Measurements from ENCODE around the gene DPH3. TPM values are rescaled to one million over a fixed set of nuclear protein-coding genes. Genes with fewer than 3 reads are reported as not detected.

Gene DPH3
- total and polyA plus RNA-seq, 2 experiments from 2014 or later, result 36.9 to 51.8 TPM

GRCh38 chr3:16290007-16290826, 25.5 kb upstream of the DPH3 start:
- no peaks in the 10 kb centered on the region for H3K9me3 ChIP-seq (ENCODE audit: low read depth)
- no peak overlapping the region for H3K4me3 ChIP-seq
- H3K27me3 ChIP-seq, result no peaks in the 10 kb centered on the region
- H3K27ac ChIP-seq, result no peak overlapping the region
- H3K9me2 ChIP-seq (replicated peaks; ENCODE audit: insufficient read depth), result no peaks in the 10 kb centered on the region
- no peak overlapping the region for H3K4me2 ChIP-seq
- TF ChIP-seq EZH2phosphoT487 (IDR thresholded peaks at IDR 0.05; ENCODE audit: low read depth, severe bottlenecking, unreplicated experiment), result no peak
- TF ChIP-seq CTCF (IDR thresholded peaks at IDR 0.05; ENCODE audit: poor library complexity), result peak; percentile 96
- no peaks in the 10 kb centered on the region for H3K4me1 ChIP-seq (ENCODE audit: insufficient read depth)
- H3K79me2 ChIP-seq, result no peaks in the 10 kb centered on the region
- 69% methylated on average over 3 of the region's 3 CpGs for WGBS (ENCODE audit: low lambda C conversion rate, missing lambda C conversion rate)
- DNase-seq (ENCODE audit: low spot score), result peak; percentile 63
- no peaks in the 10 kb centered on the region for H4K20me1 ChIP-seq (ENCODE audit: insufficient read depth, poor library complexity, severe bottlenecking)
- no peak overlapping the region for H2AFZ ChIP-seq
- H3K36me3 ChIP-seq (replicated peaks; ENCODE audit: insufficient read depth, low read depth), result no peaks in the 10 kb centered on the region

GRCh38 chr3:16289144-16289889, 24.6 kb upstream of the DPH3 start:
- H3K36me3 ChIP-seq (replicated peaks; ENCODE audit: insufficient read depth, low read depth), result no peaks in the 10 kb centered on the region
- no peaks in the 10 kb centered on the region for H3K27me3 ChIP-seq
- no peaks in the 10 kb centered on the region for H3K79me2 ChIP-seq
- no peaks in the 10 kb centered on the region for H4K20me1 ChIP-seq (ENCODE audit: insufficient read depth, poor library complexity, severe bottlenecking)
- no peaks in the 10 kb centered on the region for H3K9me3 ChIP-seq (ENCODE audit: low read depth)
- H3K4me2 ChIP-seq, result no peak overlapping the region
- no peak overlapping the region for H3K27ac ChIP-seq
- no peaks in the 10 kb centered on the region for H3K4me1 ChIP-seq (ENCODE audit: insufficient read depth)
- DNase-seq (ENCODE audit: low spot score), result no peak
- H3K4me3 ChIP-seq, result no peak overlapping the region
- H3K9me2 ChIP-seq (replicated peaks; ENCODE audit: insufficient read depth), result no peaks in the 10 kb centered on the region
- TF ChIP-seq EZH2phosphoT487 (IDR thresholded peaks at IDR 0.05; ENCODE audit: low read depth, severe bottlenecking, unreplicated experiment) (no peak), CTCF (IDR thresholded peaks at IDR 0.05; ENCODE audit: poor library complexity) (no peak), EZH2 (IDR thresholded peaks at IDR 0.05; ENCODE audit: borderline replicate concordance) (no peak)
- 98% methylated on average over 2 of the region's 2 CpGs for WGBS (ENCODE audit: low lambda C conversion rate, missing lambda C conversion rate)
- no peak overlapping the region for H2AFZ ChIP-seq

GRCh38 chr3:16288664-16289063, 23.9 kb upstream of the DPH3 start:
- H3K4me2 ChIP-seq, result no peak overlapping the region
- H3K27ac ChIP-seq, result no peak overlapping the region
- H3K27me3 ChIP-seq, result no peaks in the 10 kb centered on the region
- H3K79me2 ChIP-seq, result no peaks in the 10 kb centered on the region
- H3K4me3 ChIP-seq, result no peak overlapping the region
- H4K20me1 ChIP-seq (ENCODE audit: insufficient read depth, poor library complexity, severe bottlenecking), result no peaks in the 10 kb centered on the region
- TF ChIP-seq CTCF (IDR thresholded peaks at IDR 0.05; ENCODE audit: poor library complexity) (no peak), EZH2 (IDR thresholded peaks at IDR 0.05; ENCODE audit: borderline replicate concordance) (no peak), EZH2phosphoT487 (IDR thresholded peaks at IDR 0.05; ENCODE audit: low read depth, severe bottlenecking, unreplicated experiment) (no peak)
- 100% methylated on average over 1 of the region's 1 CpG for WGBS (ENCODE audit: low lambda C conversion rate, missing lambda C conversion rate)
- H3K36me3 ChIP-seq (replicated peaks; ENCODE audit: insufficient read depth, low read depth), result no peaks in the 10 kb centered on the region
- H3K9me2 ChIP-seq (replicated peaks; ENCODE audit: insufficient read depth), result no peaks in the 10 kb centered on the region
- H3K4me1 ChIP-seq (ENCODE audit: insufficient read depth), result no peaks in the 10 kb centered on the region
- no peak for DNase-seq (ENCODE audit: low spot score)
- no peaks in the 10 kb centered on the region for H3K9me3 ChIP-seq (ENCODE audit: low read depth)
- no peak overlapping the region for H2AFZ ChIP-seq
